Adrenal gland (tissue), 12 donors: ENCODE measurements around the gene KLHL29. TPM values are rescaled to one million over a fixed set of nuclear protein-coding genes. Genes with fewer than 3 reads are reported as not detected.

Source experiments
- DNase-seq, 7 donors: peaks; one replicate each; pipeline ENCODE4 v3.0.0-alpha.2; 2019 to 2020
- H3K27ac ChIP-seq, 5 donors: fragments of 200-600 bp; sonication (generic) in 4 of 5; 1 replicate in 3 of 5; 2 replicates in 2 of 5; pipeline versions ENCODE4 v1.5.1 to v1.8.0; 2016 to 2020; ENCODE audit warnings: mild to moderate bottlenecking in 1 of 5
- H3K27me3 ChIP-seq: fragments of 200-600 bp; 2 replicates; pipeline ENCODE4 v1.8.0; 2021
- H3K36me3 ChIP-seq, 2 donors: fragments of 200-600 bp; replicated peaks in 1 of 2; 1 replicate in 1 of 2; 2 replicates in 1 of 2; pipeline versions ENCODE4 v1.5.1 to v1.8.0; 2018 to 2022
- H3K4me1 ChIP-seq, 2 donors: fragments of 200-600 bp; replicated peaks in 1 of 2; 1 replicate in 1 of 2; 2 replicates in 1 of 2; pipeline versions ENCODE4 v1.5.1 to v1.8.0; 2018 to 2021
- H3K4me3 ChIP-seq, 4 donors: fragments of 200-600 bp; sonication (generic) in 3 of 4; one replicate each; pipeline ENCODE4 v1.5.1; 2016 to 2018
- H3K9me3 ChIP-seq, 3 donors: fragments of 200-600 bp; sonication (generic) in 1 of 3; replicated peaks in 1 of 3; 1 replicate in 2 of 3; 2 replicates in 1 of 3; pipeline versions ENCODE4 v1.5.1 to v1.8.0; 2016 to 2021
- POLR2A ChIP-seq, 2 donors: fragments of 450-650 bp; IDR thresholded peaks; one replicate each; pipeline ENCODE4 v1.6.1; 2017; ENCODE audit warnings: antibody characterized with exemption in 2 of 2, mild to moderate bottlenecking in 2 of 2, moderate library complexity in 1 of 2
- WGBS, 4 donors: extraction: QIAGEN DNeasy Blood & Tissue Kit in 2 of 4; methylation state at CpG; one replicate each; pipeline versions ENCODE4 v1.1.5 to v1.1.7; 2013 to 2017; 5-methylcytosine and 5-hydroxymethylcytosine counted together
- intact Hi-C, 2 donors: fragments of 100-400 bp; cut with DNase I; formaldehyde crosslinking; loops; one replicate each; pipeline versions ENCODE4 v1.14.1 to v1.15.0; 2022 to 2023
- polyA plus RNA-seq, 3 donors: library from polyadenylated mRNA; stranded (reverse); fragments of 200-250 nt in 2 of 3; fragments of 350-450 nt in 1 of 3; fragmentation: Illumina TruSeq in 1 of 3; extraction: RNeasy Lipid Tissue Mini Kit (QIAGEN cat#74804) in 1 of 3; gene quantifications; one replicate each; pipeline ENCODE4 v1.2.3, GENCODE V29; 2013 to 2014
- total RNA-seq, 9 donors: library from RNA; depleted of rRNA in 4 of 9; stranded (reverse); fragments of >200 nt in 4 of 9; fragments of 120-200 nt in 1 of 9; fragmentation: NEBNext Ultra II Directional in 1 of 9; extraction: Animal tissue kit (Norgen Biotek cat#: 25700) in 1 of 9; gene quantifications; one replicate each; pipeline versions ENCODE4 v1.1.0 to v1.2.4, GENCODE V29; 2013 to 2023
- TF ChIP-seq, protein P1 (sequence below), 6 experiments: fragments of 450-650 bp in 4 of 6; fragments of 200-600 bp in 2 of 6; sonication (generic) in 1 of 6; IDR thresholded peaks; 1 replicate in 5 of 6; 2 replicates in 1 of 6; pipeline versions ENCODE4 v1.5.1 to v1.8.0; 2016 to 2021; ENCODE audit warnings: antibody characterized with exemption in 6 of 6, mild to moderate bottlenecking in 2 of 6, moderate library complexity in 1 of 6
- donor health status: healthy with polysubstance abuse.
- donor health status: Bipolar disorder and iron deficiency.
- donor health status: DM: yes; HTN: yes; CAD: no.
- donor health status: DM: no; HTN: no; CAD: no.
- donor health status: DM: no; HTN: no; CAD: no.
- donor health status: DM: yes; HTN: yes; CAD: no.

The KLHL29 gene
- total and polyA plus RNA-seq, 12 donors = 1.9 to 24.5 (median 15.7) TPM

DNA sequence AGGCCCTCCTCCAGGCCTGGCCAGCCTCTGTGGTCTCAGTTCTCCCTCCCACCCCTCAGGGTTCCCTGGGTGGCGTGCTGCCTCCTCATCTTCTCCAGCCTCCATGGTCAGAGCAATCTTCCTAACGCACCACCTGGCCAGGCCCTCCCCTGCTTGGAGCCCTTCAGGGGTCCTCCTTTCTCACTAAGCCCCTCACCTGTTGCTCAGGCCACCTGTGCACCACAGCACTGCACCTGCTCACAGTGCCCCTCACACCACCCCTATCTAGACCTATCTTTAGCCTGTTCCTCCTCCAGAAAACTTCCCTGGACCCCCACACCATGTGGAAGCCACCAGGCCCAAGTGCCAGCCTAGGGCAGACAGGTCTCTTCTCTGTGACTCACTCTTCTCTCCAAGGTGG, 274.8 kb downstream of the KLHL29 start:
- peaks cover 4 to 11% of the 10 kb centered on the region in 2 donors for H3K4me1 ChIP-seq
- no peaks in the 10 kb centered on the region for H3K9me3 ChIP-seq
- intact Hi-C loops = no loop called here
- H3K27ac ChIP-seq = no peak overlapping the region
- TF ChIP-seq, protein P1, sequence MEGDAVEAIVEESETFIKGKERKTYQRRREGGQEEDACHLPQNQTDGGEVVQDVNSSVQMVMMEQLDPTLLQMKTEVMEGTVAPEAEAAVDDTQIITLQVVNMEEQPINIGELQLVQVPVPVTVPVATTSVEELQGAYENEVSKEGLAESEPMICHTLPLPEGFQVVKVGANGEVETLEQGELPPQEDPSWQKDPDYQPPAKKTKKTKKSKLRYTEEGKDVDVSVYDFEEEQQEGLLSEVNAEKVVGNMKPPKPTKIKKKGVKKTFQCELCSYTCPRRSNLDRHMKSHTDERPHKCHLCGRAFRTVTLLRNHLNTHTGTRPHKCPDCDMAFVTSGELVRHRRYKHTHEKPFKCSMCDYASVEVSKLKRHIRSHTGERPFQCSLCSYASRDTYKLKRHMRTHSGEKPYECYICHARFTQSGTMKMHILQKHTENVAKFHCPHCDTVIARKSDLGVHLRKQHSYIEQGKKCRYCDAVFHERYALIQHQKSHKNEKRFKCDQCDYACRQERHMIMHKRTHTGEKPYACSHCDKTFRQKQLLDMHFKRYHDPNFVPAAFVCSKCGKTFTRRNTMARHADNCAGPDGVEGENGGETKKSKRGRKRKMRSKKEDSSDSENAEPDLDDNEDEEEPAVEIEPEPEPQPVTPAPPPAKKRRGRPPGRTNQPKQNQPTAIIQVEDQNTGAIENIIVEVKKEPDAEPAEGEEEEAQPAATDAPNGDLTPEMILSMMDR (IDR thresholded peaks at IDR 0.05) = no peak
- no peak for TF ChIP-seq POLR2A (IDR thresholded peaks at IDR 0.05)
- WGBS, 4 donors = 94 to 97% (median 96%) methylated on average over 2 of the region's 2 CpGs
- no peak for DNase-seq
- H3K4me3 ChIP-seq = no peak overlapping the region
- H3K36me3 ChIP-seq = no peaks in the 10 kb centered on the region
- H3K27me3 ChIP-seq = no peaks in the 10 kb centered on the region

DNA sequence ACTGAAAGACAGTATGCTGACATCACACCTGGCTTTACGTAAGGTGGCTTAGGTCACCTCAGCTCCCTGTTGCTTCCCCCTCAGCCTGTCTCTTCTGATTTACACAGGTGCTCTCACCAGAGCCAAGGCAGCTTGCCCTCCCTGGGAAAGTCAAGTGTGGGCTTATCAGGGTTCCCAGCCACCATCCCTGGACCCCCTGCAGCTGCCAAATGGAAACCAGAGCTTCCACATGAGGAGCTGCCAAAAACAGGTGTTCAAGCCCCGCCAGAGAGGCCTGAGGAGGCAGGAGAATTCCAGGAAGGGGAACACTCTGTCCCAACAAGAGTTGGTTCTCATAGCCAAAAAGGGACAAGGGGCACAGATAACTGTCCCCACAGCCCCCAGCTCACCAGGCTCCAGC, 275.3 kb downstream of the KLHL29 start:
- 93 to 100% (median 99%) methylated on average over 1 to 2 of the region's 2 CpGs for WGBS, 4 donors
- no peaks in the 10 kb centered on the region for H3K9me3 ChIP-seq
- TF ChIP-seq, protein P1 (IDR thresholded peaks at IDR 0.05) = no peak
- no peak for TF ChIP-seq POLR2A (IDR thresholded peaks at IDR 0.05)

DNA sequence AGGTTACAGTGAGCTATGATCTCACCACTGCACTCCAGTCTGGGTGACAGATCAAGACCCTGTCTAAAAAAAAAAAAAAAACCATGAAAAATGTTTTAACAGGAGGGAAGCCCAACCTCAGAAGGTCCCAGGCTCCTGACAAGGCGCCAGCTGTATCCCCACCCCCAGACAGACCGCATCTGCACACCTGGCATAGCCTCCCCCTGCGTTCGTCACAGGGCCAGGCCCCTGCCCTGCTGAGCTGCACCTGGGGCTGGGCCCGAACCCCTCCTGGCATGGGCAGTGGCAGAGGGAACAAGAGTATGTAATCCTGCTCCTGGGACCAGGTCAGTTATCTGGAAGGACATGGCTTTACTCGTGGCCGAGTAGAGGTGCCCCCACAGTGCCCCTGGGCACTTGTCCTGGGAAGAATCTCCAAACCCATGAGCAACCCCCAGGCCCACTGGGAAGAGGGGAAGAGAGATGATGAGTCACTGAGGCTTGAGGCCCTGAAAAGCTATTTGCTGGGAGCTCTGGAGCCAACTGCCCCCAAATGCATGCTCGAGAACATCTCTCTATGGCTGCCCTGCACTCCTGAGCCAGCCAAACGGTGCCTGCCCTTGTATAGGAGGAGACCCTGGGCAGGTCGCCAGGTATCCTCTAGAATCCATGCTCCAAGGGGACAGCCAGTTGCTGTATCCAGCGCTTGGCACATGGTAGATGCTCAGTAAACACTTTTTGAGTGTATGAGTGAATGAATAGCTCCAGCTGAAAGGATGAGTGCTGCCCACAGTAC, 276.5 kb downstream of the KLHL29 start:
- no peaks in the 10 kb centered on the region for H3K9me3 ChIP-seq
- no peak overlapping the region for H3K27ac ChIP-seq
- no peaks in the 10 kb centered on the region for H3K27me3 ChIP-seq
- intact Hi-C loops = no loop called here
- H3K4me1 ChIP-seq = peaks cover 4 to 11% of the 10 kb centered on the region in 2 donors
- H3K4me3 ChIP-seq = no peak overlapping the region
- WGBS, 4 donors = 78 to 90% (median 80%) methylated on average over 5 to 11 of the region's 11 CpGs
- H3K36me3 ChIP-seq = no peaks in the 10 kb centered on the region
- TF ChIP-seq, protein P1 (IDR thresholded peaks at IDR 0.05) = no peak
- TF ChIP-seq POLR2A (IDR thresholded peaks at IDR 0.05) = no peak
- no peak for DNase-seq

More for the DNA sequence above, 275.3 kb downstream of the KLHL29 start:
- intact Hi-C loops = no loop called here
- Histone ChIP-seq H3K4me1 (peaks cover 4 to 11% of the 10 kb centered on the region in 2 donors), H3K27ac (no peak overlapping the region), H3K4me3 (no peak overlapping the region), H3K36me3 (no peaks in the 10 kb centered on the region), H3K27me3 (no peaks in the 10 kb centered on the region)
- no peak for DNase-seq

DNA sequence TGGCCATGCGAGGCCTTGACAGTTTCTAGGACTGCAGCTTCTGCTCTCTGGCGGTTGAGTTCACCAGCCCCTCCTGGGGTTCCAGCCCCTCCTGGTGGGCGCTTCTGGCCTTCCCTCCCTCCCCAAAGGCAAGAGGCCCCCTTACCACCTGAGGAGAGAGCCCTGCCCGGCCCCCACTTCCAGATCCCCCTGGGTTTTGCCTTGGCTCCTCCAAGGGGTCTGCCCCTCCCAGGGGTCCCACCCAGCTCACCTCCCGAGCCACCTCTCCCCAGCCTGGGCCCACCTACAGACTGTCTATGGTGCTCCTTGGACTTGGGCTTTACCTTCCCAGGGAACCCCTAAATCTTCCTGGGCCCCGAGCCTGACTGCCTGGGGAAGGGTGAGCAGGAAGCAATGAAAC, 277.5 kb downstream of the KLHL29 start:
- Histone ChIP-seq H3K36me3 (no peaks in the 10 kb centered on the region), H3K27me3 (no peaks in the 10 kb centered on the region), H3K4me1 (peaks cover 4 to 11% of the 10 kb centered on the region in 2 donors), H3K9me3 (no peaks in the 10 kb centered on the region), H3K4me3 (no peak overlapping the region), H3K27ac (no peak overlapping the region)
- intact Hi-C loops = no loop called here
- DNase-seq = no peak
- TF ChIP-seq POLR2A (IDR thresholded peaks at IDR 0.05) = no peak
- TF ChIP-seq, protein P1 (IDR thresholded peaks at IDR 0.05) = no peak
- WGBS, 4 donors = 87 to 95% (median 91%) methylated on average over 5 to 6 of the region's 6 CpGs
